ENCODE results near the gene ACSM4.

The ACSM4 gene

GRCh38 chr12:7375145-7375543, 71.3 kb downstream of the ACSM4 start:
- H3K27me3 ChIP-seq (ENCODE audit: control insufficient read depth in 3 of 3, insufficient read depth in 3 of 3, low read depth in 1 of 3, low read length in 3 of 3) = no peaks in the 10 kb centered on the region

GRCh38 chr12:7376196-7376595, 72.3 kb downstream of the ACSM4 start:
- no peaks in the 10 kb centered on the region for H3K4me1 ChIP-seq (ENCODE audit: control insufficient read depth in 2 of 2, insufficient read depth in 1 of 2, low read depth in 1 of 2, low read length in 2 of 2)
- DNase-seq (ENCODE audit: low spot score) = no peak
- no peak overlapping the region for H3K4me3 ChIP-seq (ENCODE audit: low read length in 2 of 2)
- no peak overlapping the region for H3K18ac ChIP-seq (ENCODE audit: low read length)
- H3K27me3 ChIP-seq (ENCODE audit: control insufficient read depth in 3 of 3, insufficient read depth in 3 of 3, low read depth in 1 of 3, low read length in 3 of 3) = no peaks in the 10 kb centered on the region
- no peak overlapping the region for H3K27ac ChIP-seq (replicated peaks; ENCODE audit: low read length)
- no peak overlapping the region for H3K4me2 ChIP-seq (ENCODE audit: insufficient read depth, low read length, poor library complexity, severe bottlenecking)
- no peaks in the 10 kb centered on the region for H3K36me3 ChIP-seq (replicated peaks in 1 of 2; ENCODE audit: control insufficient read depth in 2 of 2, insufficient read depth in 2 of 2, low read length in 2 of 2)
- no peak overlapping the region for H2BK5ac ChIP-seq (ENCODE audit: low read length)
- H3K23ac ChIP-seq (ENCODE audit: low read depth, low read length, poor library complexity) = no peak overlapping the region
- no peak overlapping the region for H2BK12ac ChIP-seq (ENCODE audit: low read length)
- WGBS, 2 donors (ENCODE audit: extremely low coverage in 2 of 2, insufficient read length in 2 of 2, insufficient replicate concordance in 1 of 2) = no CpG with 5 or more reads among the region's 1 CpG
- H2BK15ac ChIP-seq (ENCODE audit: low read length) = no peak overlapping the region
- H2AFZ ChIP-seq (ENCODE audit: low read length) = no peak overlapping the region
- peaks cover 0 to 2% of the 10 kb centered on the region in 2 donors for H3K9me3 ChIP-seq (replicated peaks in 1 of 2; ENCODE audit: control insufficient read depth in 2 of 2, insufficient read depth in 1 of 2, low read depth in 1 of 2, low read length in 2 of 2)
- no peak overlapping the region for H3K14ac ChIP-seq (ENCODE audit: low read length)
- H3K4ac ChIP-seq (ENCODE audit: low read length) = no peak overlapping the region
- H3K9ac ChIP-seq (ENCODE audit: low read depth, low read length, poor library complexity) = no peak overlapping the region
- H4K8ac ChIP-seq (ENCODE audit: low read depth, low read length) = no peak overlapping the region
- H3K79me1 ChIP-seq (ENCODE audit: low read depth, low read length) = no peaks in the 10 kb centered on the region
- no peak overlapping the region for H2AK5ac ChIP-seq (ENCODE audit: low read depth, low read length)
- H4K91ac ChIP-seq (ENCODE audit: low read depth, low read length, poor library complexity) = no peak overlapping the region
- H2BK120ac ChIP-seq (ENCODE audit: low read depth, low read length) = no peak overlapping the region

More at GRCh38 chr12:7375145-7375543, 71.3 kb downstream of the ACSM4 start:
- no peak overlapping the region for H3K18ac ChIP-seq (ENCODE audit: low read length)
- no peak overlapping the region for H3K4me2 ChIP-seq (ENCODE audit: insufficient read depth, low read length, poor library complexity, severe bottlenecking)
- no peak overlapping the region for H2BK120ac ChIP-seq (ENCODE audit: low read depth, low read length)
- H2BK12ac ChIP-seq (ENCODE audit: low read length) = no peak overlapping the region
- no peaks in the 10 kb centered on the region for H3K79me1 ChIP-seq (ENCODE audit: low read depth, low read length)
- no peaks in the 10 kb centered on the region for H3K4me1 ChIP-seq (ENCODE audit: control insufficient read depth in 2 of 2, insufficient read depth in 1 of 2, low read depth in 1 of 2, low read length in 2 of 2)
- no CpG with 5 or more reads among the region's 3 CpGs for WGBS, 2 donors (ENCODE audit: extremely low coverage in 2 of 2, insufficient read length in 2 of 2, insufficient replicate concordance in 1 of 2)
- DNase-seq (ENCODE audit: low spot score) = no peak
- no peak overlapping the region for H4K91ac ChIP-seq (ENCODE audit: low read depth, low read length, poor library complexity)
- H3K36me3 ChIP-seq (replicated peaks in 1 of 2; ENCODE audit: control insufficient read depth in 2 of 2, insufficient read depth in 2 of 2, low read length in 2 of 2) = no peaks in the 10 kb centered on the region
- no peak overlapping the region for H3K9ac ChIP-seq (ENCODE audit: low read depth, low read length, poor library complexity)
- no peak overlapping the region for H2BK15ac ChIP-seq (ENCODE audit: low read length)
- no peak overlapping the region for H3K14ac ChIP-seq (ENCODE audit: low read length)
- H2BK5ac ChIP-seq (ENCODE audit: low read length) = no peak overlapping the region
- H3K4ac ChIP-seq (ENCODE audit: low read length) = no peak overlapping the region
- no peak overlapping the region for H4K8ac ChIP-seq (ENCODE audit: low read depth, low read length)
- H3K9me3 ChIP-seq (replicated peaks in 1 of 2; ENCODE audit: control insufficient read depth in 2 of 2, insufficient read depth in 1 of 2, low read depth in 1 of 2, low read length in 2 of 2) = peaks cover 0 to 2% of the 10 kb centered on the region in 2 donors
- H3K27ac ChIP-seq (replicated peaks; ENCODE audit: low read length) = no peak overlapping the region
- H2AK5ac ChIP-seq (ENCODE audit: low read depth, low read length) = no peak overlapping the region
- H3K4me3 ChIP-seq (ENCODE audit: low read length in 2 of 2) = no peak overlapping the region
- no peak overlapping the region for H2AFZ ChIP-seq (ENCODE audit: low read length)
- H3K23ac ChIP-seq (ENCODE audit: low read depth, low read length, poor library complexity) = no peak overlapping the region
